ENCODE measurements around the gene PITPNC1.
A peak's percentile ranks its signal among the peaks of the same experiment; 100 is the strongest.
"Not testable (repeated sequence)": the region's sequence is repeated elsewhere in the genome, so short reads cannot be mapped to it uniquely, and the experiment has no call there.

The PITPNC1 gene

GRCh38 chr17:67648032-67648905, 271.2 kb downstream of the PITPNC1 start:
- H3K4me3 ChIP-seq (ENCODE audit: low read length in 2 of 2) = no peak overlapping the region
- no peaks in the 10 kb centered on the region for H3K9me3 ChIP-seq (ENCODE audit: control insufficient read depth in 2 of 2, low read length in 2 of 2)
- no peak overlapping the region for H3K27ac ChIP-seq (ENCODE audit: low read depth in 2 of 2, low read length in 2 of 2)
- no peaks in the 10 kb centered on the region for H3K36me3 ChIP-seq (ENCODE audit: control insufficient read depth in 2 of 2, insufficient read depth in 2 of 2, low read length in 2 of 2)
- H3K27me3 ChIP-seq (ENCODE audit: control insufficient read depth in 2 of 2, insufficient read depth in 2 of 2, low read length in 2 of 2) = no peaks in the 10 kb centered on the region
- H3K9ac ChIP-seq (ENCODE audit: low read depth in 1 of 2, low read length in 2 of 2) = no peak overlapping the region
- no peaks in the 10 kb centered on the region for H3K4me1 ChIP-seq (ENCODE audit: control insufficient read depth in 2 of 2, insufficient read depth in 2 of 2, low read length in 2 of 2)

GRCh38 chr17:67648906-67649295, 271.8 kb downstream of the PITPNC1 start:
- H3K27me3 ChIP-seq (ENCODE audit: control insufficient read depth in 2 of 2, insufficient read depth in 2 of 2, low read length in 2 of 2); H3K36me3 ChIP-seq (ENCODE audit: control insufficient read depth in 2 of 2, insufficient read depth in 2 of 2, low read length in 2 of 2); H3K27ac ChIP-seq (ENCODE audit: low read depth in 2 of 2, low read length in 2 of 2); H3K9ac ChIP-seq (ENCODE audit: low read depth in 1 of 2, low read length in 2 of 2); H3K4me3 ChIP-seq (ENCODE audit: low read length in 2 of 2); H3K9me3 ChIP-seq (ENCODE audit: control insufficient read depth in 2 of 2, low read length in 2 of 2); H3K4me1 ChIP-seq (ENCODE audit: control insufficient read depth in 2 of 2, insufficient read depth in 2 of 2, low read length in 2 of 2): not testable (repeated sequence)

DNA sequence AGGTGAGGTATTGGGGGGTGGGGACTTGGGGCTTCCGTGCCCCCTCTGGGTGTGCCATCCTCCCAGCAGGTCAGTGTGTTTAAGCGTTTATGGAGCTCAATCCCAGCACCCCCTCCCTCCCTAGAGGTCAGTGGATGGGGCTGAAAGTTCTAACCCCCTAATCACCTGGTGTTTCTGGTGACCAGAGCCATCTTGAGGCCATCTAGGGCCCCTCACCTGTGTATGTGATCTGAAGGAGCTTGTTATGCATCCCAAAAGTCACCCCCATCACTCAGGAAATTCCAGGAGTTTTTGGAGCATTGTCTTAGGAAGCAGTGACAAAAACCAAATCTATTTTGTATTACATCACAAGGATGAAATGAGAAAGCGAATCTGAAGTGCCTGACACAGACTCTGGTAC, 272.8 kb downstream of the PITPNC1 start:
- no peak overlapping the region for H3K9ac ChIP-seq (ENCODE audit: low read depth in 1 of 2, low read length in 2 of 2)
- H3K27me3 ChIP-seq (ENCODE audit: control insufficient read depth in 2 of 2, insufficient read depth in 2 of 2, low read length in 2 of 2) = no peaks in the 10 kb centered on the region
- no peaks in the 10 kb centered on the region for H3K4me1 ChIP-seq (ENCODE audit: control insufficient read depth in 2 of 2, insufficient read depth in 2 of 2, low read length in 2 of 2)
- no peaks in the 10 kb centered on the region for H3K9me3 ChIP-seq (ENCODE audit: control insufficient read depth in 2 of 2, low read length in 2 of 2)
- no peak overlapping the region for H3K27ac ChIP-seq (ENCODE audit: low read depth in 2 of 2, low read length in 2 of 2)
- H3K4me3 ChIP-seq (ENCODE audit: low read length in 2 of 2) = no peak overlapping the region
- H3K36me3 ChIP-seq (ENCODE audit: control insufficient read depth in 2 of 2, insufficient read depth in 2 of 2, low read length in 2 of 2) = no peaks in the 10 kb centered on the region

- H3K9ac ChIP-seq (ENCODE audit: low read depth in 1 of 2, low read length in 2 of 2); H3K4me3 ChIP-seq (ENCODE audit: low read length in 2 of 2); H3K9me3 ChIP-seq (ENCODE audit: control insufficient read depth in 2 of 2, low read length in 2 of 2); H3K4me1 ChIP-seq (ENCODE audit: control insufficient read depth in 2 of 2, insufficient read depth in 2 of 2, low read length in 2 of 2); H3K27me3 ChIP-seq (ENCODE audit: control insufficient read depth in 2 of 2, insufficient read depth in 2 of 2, low read length in 2 of 2); H3K36me3 ChIP-seq (ENCODE audit: control insufficient read depth in 2 of 2, insufficient read depth in 2 of 2, low read length in 2 of 2): not testable (repeated sequence)
- H3K27ac ChIP-seq (ENCODE audit: low read depth in 2 of 2, low read length in 2 of 2) = peak overlapping the region in 1 of 2 donors; percentile 48
These were observed 274.1 kb downstream of the PITPNC1 start for GRCh38 chr17:67651218-67651579.

DNA sequence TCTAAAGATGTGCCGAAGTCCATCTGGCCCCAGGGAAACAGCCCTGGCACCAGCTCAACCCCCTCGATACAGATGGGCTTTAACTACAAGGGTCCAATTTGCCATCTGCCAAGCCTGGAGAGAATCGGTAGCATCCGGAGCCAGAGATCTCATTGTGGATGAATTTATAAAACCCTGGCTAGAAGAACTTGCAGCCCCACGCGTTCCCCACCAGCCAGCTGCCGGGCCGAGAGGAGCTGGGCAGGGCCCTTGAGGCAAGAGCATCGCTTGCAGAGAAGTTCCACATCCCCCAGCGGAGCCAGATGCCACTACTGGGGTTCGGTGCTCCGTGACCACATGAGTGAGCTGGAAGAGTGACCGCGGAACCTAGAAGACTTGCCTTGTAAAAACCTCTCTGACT, 275.4 kb downstream of the PITPNC1 start:
- H3K4me3 ChIP-seq (ENCODE audit: low read length in 2 of 2) = no peak overlapping the region
- H3K27ac ChIP-seq (ENCODE audit: low read depth in 2 of 2, low read length in 2 of 2) = no peak overlapping the region
- no peaks in the 10 kb centered on the region for H3K4me1 ChIP-seq (ENCODE audit: control insufficient read depth in 2 of 2, insufficient read depth in 2 of 2, low read length in 2 of 2)
- no peaks in the 10 kb centered on the region for H3K27me3 ChIP-seq (ENCODE audit: control insufficient read depth in 2 of 2, insufficient read depth in 2 of 2, low read length in 2 of 2)
- no peaks in the 10 kb centered on the region for H3K9me3 ChIP-seq (ENCODE audit: control insufficient read depth in 2 of 2, low read length in 2 of 2)
- H3K36me3 ChIP-seq (ENCODE audit: control insufficient read depth in 2 of 2, insufficient read depth in 2 of 2, low read length in 2 of 2) = no peaks in the 10 kb centered on the region
- no peak overlapping the region for H3K9ac ChIP-seq (ENCODE audit: low read depth in 1 of 2, low read length in 2 of 2)

DNA sequence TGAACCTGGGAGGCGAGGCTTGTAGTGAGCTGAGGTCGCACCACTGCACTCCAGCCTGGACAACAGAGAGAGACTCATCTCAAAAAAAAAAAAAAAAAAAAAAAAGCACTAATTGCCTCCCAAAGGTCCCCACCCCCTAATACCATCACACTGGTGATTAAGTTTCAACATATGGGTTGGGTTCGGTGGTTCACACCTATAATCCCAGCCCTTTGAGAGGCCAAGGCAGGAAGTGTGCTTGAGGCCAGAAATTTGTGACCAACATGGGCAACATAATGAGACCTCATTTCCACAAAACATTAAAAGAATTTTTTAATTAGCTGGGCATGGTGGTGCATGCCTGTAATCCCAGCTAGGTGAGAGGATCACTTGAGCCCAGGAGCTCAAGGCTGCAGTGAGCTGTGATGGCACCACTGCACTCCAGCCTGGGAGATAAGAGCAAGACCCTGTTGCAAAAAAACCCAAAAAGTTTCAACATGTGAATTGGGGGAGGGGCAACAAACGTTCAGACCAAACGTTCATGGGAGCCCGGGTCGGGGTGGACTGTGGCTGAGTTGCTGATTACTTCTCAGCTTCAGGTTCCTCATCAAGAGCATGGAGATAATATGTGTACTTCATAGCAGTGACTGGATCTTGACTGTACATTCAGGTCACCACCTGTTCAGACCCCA, 278.5 kb downstream of the PITPNC1 start:
- no peak overlapping the region for H3K9ac ChIP-seq (ENCODE audit: low read depth in 1 of 2, low read length in 2 of 2)
- no peak overlapping the region for H3K4me3 ChIP-seq (ENCODE audit: low read length in 2 of 2)
- no peaks in the 10 kb centered on the region for H3K4me1 ChIP-seq (ENCODE audit: control insufficient read depth in 2 of 2, insufficient read depth in 2 of 2, low read length in 2 of 2)
- no peak overlapping the region for H3K27ac ChIP-seq (ENCODE audit: low read depth in 2 of 2, low read length in 2 of 2)
- no peaks in the 10 kb centered on the region for H3K27me3 ChIP-seq (ENCODE audit: control insufficient read depth in 2 of 2, insufficient read depth in 2 of 2, low read length in 2 of 2)
- H3K36me3 ChIP-seq (ENCODE audit: control insufficient read depth in 2 of 2, insufficient read depth in 2 of 2, low read length in 2 of 2) = no peaks in the 10 kb centered on the region
- peaks cover 0 to 4% of the 10 kb centered on the region in 2 donors for H3K9me3 ChIP-seq (ENCODE audit: control insufficient read depth in 2 of 2, low read length in 2 of 2)

DNA sequence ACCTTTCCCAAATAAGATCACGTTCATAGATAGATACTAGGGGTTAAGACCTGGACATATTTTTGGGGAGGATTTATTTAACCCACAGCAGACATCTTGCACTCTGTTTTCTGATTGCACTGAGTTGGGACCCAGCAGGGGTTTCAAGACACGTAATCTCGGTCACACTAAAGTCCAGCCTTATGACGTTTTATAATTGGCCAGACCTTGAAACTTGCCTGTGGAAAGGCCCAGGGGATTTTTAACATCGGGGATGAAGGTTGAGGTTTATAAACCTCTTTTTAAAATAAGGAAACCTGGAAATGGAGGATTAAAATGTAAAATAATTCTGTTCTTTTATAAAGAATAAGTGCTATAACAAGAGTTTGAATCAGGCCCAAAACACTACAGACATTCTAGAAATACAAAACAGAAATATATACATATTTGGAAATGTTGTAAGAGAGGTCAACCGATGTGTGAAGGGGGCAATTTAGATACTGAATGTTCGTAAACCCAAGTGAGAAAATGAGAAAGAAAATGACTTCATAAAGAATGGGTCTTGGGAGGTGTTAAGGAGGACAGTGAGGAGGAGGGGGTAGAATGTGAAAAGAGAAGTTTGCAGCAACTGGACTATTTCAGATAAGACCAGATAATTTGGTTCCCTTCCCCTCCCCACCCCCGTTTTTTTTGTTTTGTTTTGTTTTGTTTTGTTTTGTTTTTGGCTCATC, 279.6 kb downstream of the PITPNC1 start:
- H3K9ac ChIP-seq (ENCODE audit: low read depth in 1 of 2, low read length in 2 of 2) = no peak overlapping the region
- H3K9me3 ChIP-seq (ENCODE audit: control insufficient read depth in 2 of 2, low read length in 2 of 2) = peaks cover 0 to 4% of the 10 kb centered on the region in 2 donors
- no peaks in the 10 kb centered on the region for H3K4me1 ChIP-seq (ENCODE audit: control insufficient read depth in 2 of 2, insufficient read depth in 2 of 2, low read length in 2 of 2)
- H3K27me3 ChIP-seq (ENCODE audit: control insufficient read depth in 2 of 2, insufficient read depth in 2 of 2, low read length in 2 of 2) = no peaks in the 10 kb centered on the region
- no peaks in the 10 kb centered on the region for H3K36me3 ChIP-seq (ENCODE audit: control insufficient read depth in 2 of 2, insufficient read depth in 2 of 2, low read length in 2 of 2)
- H3K27ac ChIP-seq (ENCODE audit: low read depth in 2 of 2, low read length in 2 of 2) = no peak overlapping the region
- H3K4me3 ChIP-seq (ENCODE audit: low read length in 2 of 2) = no peak overlapping the region

DNA sequence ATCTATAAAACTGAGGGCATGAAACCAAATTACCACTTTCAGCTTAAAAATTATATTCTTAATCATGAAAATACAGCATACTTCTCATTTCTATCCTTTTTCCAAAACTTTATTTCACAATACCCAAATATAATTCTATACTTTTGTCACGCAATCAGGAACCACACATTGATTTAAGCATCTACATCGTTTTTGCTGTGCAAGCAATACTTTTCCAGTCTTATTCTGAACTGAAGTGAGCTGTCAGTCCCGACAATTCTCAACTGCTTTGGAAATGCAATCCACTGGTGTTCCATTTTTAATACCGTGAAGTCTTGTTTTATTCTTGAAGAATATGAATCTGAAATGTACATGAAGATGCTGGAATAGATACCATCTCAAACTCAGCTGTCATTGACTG, 280.5 kb downstream of the PITPNC1 start:
- no peak overlapping the region for H3K9ac ChIP-seq (ENCODE audit: low read depth in 1 of 2, low read length in 2 of 2)
- peaks cover 0 to 4% of the 10 kb centered on the region in 2 donors for H3K9me3 ChIP-seq (ENCODE audit: control insufficient read depth in 2 of 2, low read length in 2 of 2)
- no peaks in the 10 kb centered on the region for H3K27me3 ChIP-seq (ENCODE audit: control insufficient read depth in 2 of 2, insufficient read depth in 2 of 2, low read length in 2 of 2)
- H3K27ac ChIP-seq (ENCODE audit: low read depth in 2 of 2, low read length in 2 of 2) = no peak overlapping the region
- no peaks in the 10 kb centered on the region for H3K4me1 ChIP-seq (ENCODE audit: control insufficient read depth in 2 of 2, insufficient read depth in 2 of 2, low read length in 2 of 2)
- H3K36me3 ChIP-seq (ENCODE audit: control insufficient read depth in 2 of 2, insufficient read depth in 2 of 2, low read length in 2 of 2) = no peaks in the 10 kb centered on the region
- no peak overlapping the region for H3K4me3 ChIP-seq (ENCODE audit: low read length in 2 of 2)

DNA sequence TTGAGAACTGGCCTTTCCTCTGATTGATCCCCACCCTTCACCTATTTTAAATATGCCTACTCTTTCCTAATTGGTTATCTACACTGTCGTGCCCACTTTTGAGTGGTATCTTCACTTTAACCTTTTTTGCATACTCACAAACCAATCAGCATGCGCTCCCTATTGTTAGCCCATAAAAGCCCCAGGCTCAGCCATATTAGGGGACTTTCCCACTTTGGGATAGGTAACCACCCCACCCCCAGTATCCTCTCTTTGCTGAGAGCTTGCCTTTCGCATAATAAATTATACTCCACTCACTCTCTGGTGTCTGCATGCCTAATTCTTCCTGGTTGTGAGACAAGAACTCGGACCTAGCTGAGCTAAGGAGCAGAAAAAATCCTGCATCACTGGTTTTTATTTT, 281.2 kb downstream of the PITPNC1 start:
- H3K27ac ChIP-seq (ENCODE audit: low read depth in 2 of 2, low read length in 2 of 2) = no peak overlapping the region
- H3K9me3 ChIP-seq (ENCODE audit: control insufficient read depth in 2 of 2, low read length in 2 of 2) = peaks cover 0 to 4% of the 10 kb centered on the region in 2 donors
- H3K4me1 ChIP-seq (ENCODE audit: control insufficient read depth in 2 of 2, insufficient read depth in 2 of 2, low read length in 2 of 2) = no peaks in the 10 kb centered on the region
- no peak overlapping the region for H3K4me3 ChIP-seq (ENCODE audit: low read length in 2 of 2)
- H3K27me3 ChIP-seq (ENCODE audit: control insufficient read depth in 2 of 2, insufficient read depth in 2 of 2, low read length in 2 of 2) = no peaks in the 10 kb centered on the region
- no peaks in the 10 kb centered on the region for H3K36me3 ChIP-seq (ENCODE audit: control insufficient read depth in 2 of 2, insufficient read depth in 2 of 2, low read length in 2 of 2)
- no peak overlapping the region for H3K9ac ChIP-seq (ENCODE audit: low read depth in 1 of 2, low read length in 2 of 2)

- peaks cover 0 to 4% of the 10 kb centered on the region in 2 donors for H3K9me3 ChIP-seq (ENCODE audit: control insufficient read depth in 2 of 2, low read length in 2 of 2)
- H3K36me3 ChIP-seq (ENCODE audit: control insufficient read depth in 2 of 2, insufficient read depth in 2 of 2, low read length in 2 of 2) = no peaks in the 10 kb centered on the region
- H3K4me1 ChIP-seq (ENCODE audit: control insufficient read depth in 2 of 2, insufficient read depth in 2 of 2, low read length in 2 of 2) = no peaks in the 10 kb centered on the region
- no peak overlapping the region for H3K27ac ChIP-seq (ENCODE audit: low read depth in 2 of 2, low read length in 2 of 2)
- no peak overlapping the region for H3K4me3 ChIP-seq (ENCODE audit: low read length in 2 of 2)
- no peaks in the 10 kb centered on the region for H3K27me3 ChIP-seq (ENCODE audit: control insufficient read depth in 2 of 2, insufficient read depth in 2 of 2, low read length in 2 of 2)
- H3K9ac ChIP-seq (ENCODE audit: low read depth in 1 of 2, low read length in 2 of 2) = no peak overlapping the region
These were observed 281.9 kb downstream of the PITPNC1 start for GRCh38 chr17:67659028-67659427.
